Ascending aorta (tissue), 2 donors: ENCODE measurements around the gene TXNRD3. TPM values are rescaled to one million over a fixed set of nuclear protein-coding genes. Genes with fewer than 3 reads are reported as not detected.

Experiments used
- DNase-seq, 2 donors: peaks; one replicate each; pipeline ENCODE4 v3.0.0-alpha.2; 2019; ENCODE audit warnings: low spot score in 2 of 2
- H3K27ac ChIP-seq, 2 donors: fragments of 200-600 bp; sonication (generic); one replicate each; pipeline ENCODE4 v1.5.1; 2016 to 2017; ENCODE audit warnings: mild to moderate bottlenecking in 1 of 2
- H3K27me3 ChIP-seq: fragments of 200-600 bp; sonication (generic); one replicate; pipeline ENCODE4 v1.5.1; 2017
- H3K36me3 ChIP-seq, 2 donors: fragments of 200-600 bp; sonication (generic); one replicate each; pipeline ENCODE4 v1.5.1; 2016
- H3K4me1 ChIP-seq, 2 donors: fragments of 200-600 bp; sonication (generic); one replicate each; pipeline ENCODE4 v1.5.1; 2016 to 2017; ENCODE audit warnings: mild to moderate bottlenecking in 1 of 2
- H3K4me3 ChIP-seq, 2 donors: fragments of 200-600 bp; sonication (generic); one replicate each; pipeline ENCODE4 v1.5.1; 2016 to 2017; ENCODE audit warnings: mild to moderate bottlenecking in 1 of 2
- H3K9me3 ChIP-seq, 2 donors: fragments of 200-600 bp; sonication (generic); one replicate each; pipeline ENCODE4 v1.5.1; 2016
- intact Hi-C: fragments of 100-400 bp; cut with DNase I; formaldehyde crosslinking; loops from one replicate; pipeline ENCODE4 v1.15.1; 2023
- total RNA-seq: library from RNA; depleted of rRNA; stranded (reverse); fragments of >200 nt; gene quantifications from one replicate; pipeline ENCODE4 v1.1.0, GENCODE V29; 2016
- TF ChIP-seq, protein P1 (sequence below), 3 experiments: fragments of 200-600 bp in 2 of 3; fragments of 450-650 bp in 1 of 3; sonication (generic) in 2 of 3; IDR thresholded peaks; one replicate each; pipeline ENCODE4 v1.5.1; 2016 to 2019; ENCODE audit warnings: antibody characterized with exemption in 3 of 3, mild to moderate bottlenecking in 1 of 3, moderate library complexity in 1 of 3

Gene TXNRD3
- total RNA-seq: 18.9 TPM

DNA sequence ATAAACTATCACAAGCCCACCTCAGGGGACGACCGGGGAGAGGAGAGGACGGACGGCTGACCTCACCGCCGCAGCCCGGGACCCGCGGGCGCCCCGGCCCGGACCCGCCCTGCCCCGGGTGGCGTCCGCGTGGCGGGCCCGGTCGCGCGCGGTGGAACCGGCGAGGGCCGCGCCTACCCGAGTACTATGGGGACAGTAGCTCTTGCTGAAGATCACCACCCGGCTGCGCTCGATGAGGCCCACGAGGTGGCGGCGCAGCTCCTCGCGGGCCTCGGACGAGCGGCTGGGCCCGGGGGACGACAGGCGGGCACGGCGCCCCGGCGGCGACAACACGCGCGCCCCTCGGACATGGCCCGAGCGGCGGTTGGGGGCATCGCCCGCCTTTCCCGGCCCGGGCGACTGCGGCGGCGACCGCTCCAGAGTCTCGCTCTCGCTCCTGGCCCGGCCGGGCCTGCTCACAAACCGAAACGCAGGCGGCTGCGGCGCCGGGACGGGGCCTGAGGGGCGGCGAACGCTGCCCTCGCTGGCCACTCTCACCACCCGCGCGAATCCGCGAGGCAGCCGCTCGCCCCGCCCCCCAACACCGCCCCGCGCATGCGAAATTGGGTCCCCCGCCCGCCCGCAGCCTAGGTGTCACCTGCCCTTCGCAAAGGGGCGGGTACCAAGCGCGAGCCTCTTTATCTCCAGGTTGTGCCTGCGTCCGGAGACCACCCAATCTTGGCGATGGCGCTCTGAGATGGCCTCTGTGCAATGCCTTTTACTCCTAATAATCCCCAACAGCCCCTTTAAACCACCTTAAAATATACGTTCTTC is at the start of gene TXNRD3:
TSS of gene TXNRD3 (minus strand) at position 554 of the 813 bp plus-strand sequence.
- DNase-seq: peak; percentile 30 to 88
- TF ChIP-seq, protein P1, sequence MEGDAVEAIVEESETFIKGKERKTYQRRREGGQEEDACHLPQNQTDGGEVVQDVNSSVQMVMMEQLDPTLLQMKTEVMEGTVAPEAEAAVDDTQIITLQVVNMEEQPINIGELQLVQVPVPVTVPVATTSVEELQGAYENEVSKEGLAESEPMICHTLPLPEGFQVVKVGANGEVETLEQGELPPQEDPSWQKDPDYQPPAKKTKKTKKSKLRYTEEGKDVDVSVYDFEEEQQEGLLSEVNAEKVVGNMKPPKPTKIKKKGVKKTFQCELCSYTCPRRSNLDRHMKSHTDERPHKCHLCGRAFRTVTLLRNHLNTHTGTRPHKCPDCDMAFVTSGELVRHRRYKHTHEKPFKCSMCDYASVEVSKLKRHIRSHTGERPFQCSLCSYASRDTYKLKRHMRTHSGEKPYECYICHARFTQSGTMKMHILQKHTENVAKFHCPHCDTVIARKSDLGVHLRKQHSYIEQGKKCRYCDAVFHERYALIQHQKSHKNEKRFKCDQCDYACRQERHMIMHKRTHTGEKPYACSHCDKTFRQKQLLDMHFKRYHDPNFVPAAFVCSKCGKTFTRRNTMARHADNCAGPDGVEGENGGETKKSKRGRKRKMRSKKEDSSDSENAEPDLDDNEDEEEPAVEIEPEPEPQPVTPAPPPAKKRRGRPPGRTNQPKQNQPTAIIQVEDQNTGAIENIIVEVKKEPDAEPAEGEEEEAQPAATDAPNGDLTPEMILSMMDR (IDR thresholded peaks at IDR 0.05): peak in 1 of 3 experiments; percentile 12
- peak within 1 kb of the TSS; percentile 64 to 77 for H3K27ac ChIP-seq
- intact Hi-C loops: loop anchor here (2.0 kb wide), 1 partner anchor 50 kb away; the partner anchor contains the start of gene CHCHD6
- H3K4me1 ChIP-seq: no peaks in the 10 kb centered on the region
- H3K9me3 ChIP-seq: no peaks in the 10 kb centered on the region
- peak within 1 kb of the TSS; percentile 76 to 84 for H3K4me3 ChIP-seq
- H3K27me3 ChIP-seq: no peaks in the 10 kb centered on the region
- H3K36me3 ChIP-seq: no peaks in the 10 kb centered on the region

DNA sequence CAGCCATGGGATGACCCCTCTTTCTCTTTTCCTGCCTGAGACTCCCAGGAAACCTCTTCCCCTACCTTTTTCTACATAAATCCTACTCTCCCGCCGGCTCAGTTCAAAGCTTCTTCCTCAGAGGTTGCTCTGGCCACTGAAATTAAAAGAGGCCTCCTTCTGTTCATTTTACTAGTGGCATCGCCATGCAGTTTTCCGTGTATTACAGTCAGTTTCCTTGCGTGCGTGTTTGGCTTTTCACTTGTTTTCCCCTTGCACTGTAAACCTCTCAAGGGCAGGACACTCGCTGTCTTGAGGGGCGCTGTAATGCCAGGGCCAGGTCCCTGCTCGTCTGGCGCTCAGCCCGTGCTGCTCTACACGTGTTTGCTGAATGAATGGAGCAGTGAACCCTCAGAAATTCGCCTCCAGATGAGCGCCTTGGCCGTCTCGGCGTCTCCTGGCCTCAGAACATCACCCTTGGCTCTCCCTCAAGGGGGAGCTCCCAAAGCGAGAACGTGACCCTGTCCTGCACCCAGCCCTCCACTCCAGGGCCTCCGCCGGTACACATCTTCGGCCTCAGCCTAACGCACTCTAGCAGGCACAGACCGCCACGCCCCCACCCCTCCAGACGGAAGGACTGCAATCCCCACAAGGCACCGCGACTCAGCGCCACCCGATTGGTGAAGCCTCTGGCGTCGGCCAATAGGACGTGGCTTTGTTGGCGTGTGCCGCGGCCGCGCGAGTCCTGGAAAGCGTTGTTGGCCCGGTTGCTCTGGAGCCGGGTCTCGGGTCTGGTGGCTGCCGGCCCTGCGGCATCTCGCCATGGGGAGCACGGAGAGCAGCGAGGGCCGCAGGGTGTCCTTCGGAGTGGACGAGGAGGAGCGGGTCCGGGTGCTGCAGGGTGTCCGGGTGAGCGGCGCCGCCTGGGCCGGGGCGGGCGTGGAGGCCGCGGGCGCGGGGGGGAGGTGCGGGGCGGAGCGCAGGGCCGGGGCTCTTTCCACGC is 48.9 kb upstream of the TXNRD3 start, which contains the start of gene CHCHD6:
TSS of gene CHCHD6 (plus strand) at position 729 of the 982 bp plus-strand sequence. CDS start at position 802, 73 bp downstream.
- H3K9me3 ChIP-seq: no peaks in the 10 kb centered on the region
- no peaks in the 10 kb centered on the region for H3K27me3 ChIP-seq
- TF ChIP-seq, protein P1 (IDR thresholded peaks at IDR 0.05): peak in 1 of 3 experiments; percentile 9
- H3K4me1 ChIP-seq: peaks cover 0 to 3% of the 10 kb centered on the region in 2 donors
- DNase-seq: peak; percentile 79 to 97
- H3K4me3 ChIP-seq: peak within 1 kb of the TSS; percentile 59 to 89
- intact Hi-C loops: loop anchor here (1.0 to 2.0 kb wide), 2 partner anchors 25 to 49 kb away; partner anchors contain the start of gene TXNRD3
- H3K36me3 ChIP-seq: no peaks in the 10 kb centered on the region
- H3K27ac ChIP-seq: no peak within 1 kb of the TSS

DNA sequence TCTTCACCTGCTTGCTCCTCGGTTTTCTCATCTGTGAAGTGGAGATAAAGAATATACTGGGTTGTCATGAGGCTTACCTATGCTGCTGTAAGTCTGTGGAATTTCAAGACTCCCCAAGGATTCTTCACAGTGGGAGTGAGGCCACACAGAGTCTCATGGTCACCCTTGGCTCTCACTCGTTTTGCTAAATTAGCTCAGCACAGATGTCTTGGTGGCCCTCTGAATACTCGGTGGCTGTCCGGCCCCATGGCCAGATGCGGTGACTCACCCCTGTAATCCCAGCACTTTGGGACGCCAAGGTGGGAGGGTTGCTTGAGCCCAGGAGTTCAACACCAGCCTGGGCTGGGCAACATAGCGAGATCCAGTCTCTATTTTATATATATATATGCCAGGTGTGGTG is 44.1 kb upstream of the TXNRD3 start:
- Histone ChIP-seq H3K36me3 (no peaks in the 10 kb centered on the region), H3K4me3 (no peak overlapping the region), H3K4me1 (peaks cover 0 to 6% of the 10 kb centered on the region in 2 donors), H3K27me3 (no peaks in the 10 kb centered on the region), H3K9me3 (no peaks in the 10 kb centered on the region), H3K27ac (no peak overlapping the region)
- TF ChIP-seq, protein P1 (IDR thresholded peaks at IDR 0.05): no peak
- no peak for DNase-seq
- intact Hi-C loops: no loop called here

DNA sequence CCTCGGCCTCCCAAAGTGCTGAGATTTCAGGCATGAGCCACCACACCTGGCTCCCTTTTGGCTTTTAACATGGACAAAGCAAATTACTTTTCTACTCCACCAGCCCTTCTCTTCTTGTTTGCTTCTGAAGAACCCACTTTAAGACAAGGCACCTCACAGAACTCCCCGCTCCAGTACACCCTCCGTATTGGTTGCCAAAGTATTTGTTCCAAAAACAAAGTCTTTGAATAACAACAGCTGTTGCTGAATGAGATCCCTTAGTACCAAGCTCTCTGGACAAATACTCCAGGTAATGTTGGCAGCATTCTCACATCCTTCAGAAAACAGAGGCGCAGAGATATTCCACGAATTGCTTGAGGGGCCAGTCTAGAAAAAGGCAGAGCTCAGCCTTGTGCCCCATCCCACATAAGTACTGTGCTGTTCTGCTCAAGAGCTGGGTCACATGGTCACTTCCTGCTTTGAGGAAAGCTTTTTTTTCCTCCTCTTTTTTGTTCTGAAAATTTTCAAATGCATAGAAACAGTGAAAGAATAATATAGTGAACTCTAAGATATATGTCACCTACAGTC is 41.9 kb upstream of the TXNRD3 start:
- H3K36me3 ChIP-seq: no peaks in the 10 kb centered on the region
- DNase-seq: no peak
- no peaks in the 10 kb centered on the region for H3K9me3 ChIP-seq
- H3K4me1 ChIP-seq: peaks cover 0 to 3% of the 10 kb centered on the region in 2 donors
- H3K27me3 ChIP-seq: no peaks in the 10 kb centered on the region
- H3K4me3 ChIP-seq: no peak overlapping the region
- intact Hi-C loops: no loop called here
- TF ChIP-seq, protein P1 (IDR thresholded peaks at IDR 0.05): no peak
- H3K27ac ChIP-seq: no peak overlapping the region

DNA sequence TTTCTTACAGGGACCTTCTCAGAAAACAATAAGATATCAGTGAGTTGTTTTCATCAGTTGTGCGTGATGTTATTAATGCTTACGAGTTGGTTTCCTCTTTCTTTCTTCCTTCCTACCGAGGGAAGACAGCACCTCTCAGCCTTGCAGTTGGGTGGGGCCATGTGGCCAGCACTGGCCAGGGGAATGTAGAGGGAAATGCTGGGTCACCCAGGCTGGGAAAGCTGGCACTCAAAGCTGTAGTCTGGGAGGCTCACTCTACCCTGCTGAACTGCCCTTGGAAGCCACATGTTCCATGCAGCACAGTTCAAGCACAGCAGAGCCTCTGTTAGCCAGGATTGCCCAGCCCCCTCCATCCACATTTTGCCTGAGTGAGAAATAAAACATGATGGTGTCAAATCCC is 39.0 kb upstream of the TXNRD3 start:
- intact Hi-C loops: no loop called here
- peaks cover 0 to 3% of the 10 kb centered on the region in 2 donors for H3K4me1 ChIP-seq
- TF ChIP-seq, protein P1 (IDR thresholded peaks at IDR 0.05): no peak
- no peaks in the 10 kb centered on the region for H3K36me3 ChIP-seq
- H3K27ac ChIP-seq: no peak overlapping the region
- no peaks in the 10 kb centered on the region for H3K9me3 ChIP-seq
- no peaks in the 10 kb centered on the region for H3K27me3 ChIP-seq
- DNase-seq: no peak
- no peak overlapping the region for H3K4me3 ChIP-seq
